ENCODE measurements around the gene CD226. TPM values are rescaled to one million over a fixed set of nuclear protein-coding genes. Genes with fewer than 3 reads are reported as not detected.

CD226 gene
- total and polyA plus RNA-seq, 10 of the 15 experiments (the other 5 are each of a cell fraction or from before 2014, with no cell fraction given), result 12.9 to 68.8 (median 47.3) TPM

- RAD21 ChIA-PET (ENCODE audit: unreplicated experiment), result no interaction called here
- 52% methylated on average over 13 of the region's 13 CpGs for WGBS (ENCODE audit: insufficient coverage, insufficient replicate concordance, low lambda C conversion rate, missing lambda C conversion rate)
- SMC1A ChIA-PET (ENCODE audit: uncharacterized antibody, unreplicated experiment), result interaction anchor here (1.7 kb wide), 1 partner anchor 22 kb away, joined by 3 read pairs; no protein-coding TSS in a partner anchor
- H3K27ac ChIP-seq (ENCODE audit: control insufficient read depth, insufficient read depth), result peak overlapping the region; percentile 69
- H3K27me3 ChIP-seq (replicated peaks in 1 of 2; ENCODE audit: control insufficient read depth in 2 of 2, insufficient read depth in 2 of 2, low read length in 1 of 2), result no peaks in the 10 kb centered on the region
- in situ Hi-C loops (cut with MboI), result no loop called here
- CTCF ChIA-PET, result no interaction called here
- no peak overlapping the region for H3K9ac ChIP-seq (ENCODE audit: control insufficient read depth, insufficient read depth, low read length)
- ATAC-seq (peak; percentile 73), DNase-seq (ENCODE audit: low read depth, low spot score) (no peak), FAIRE-seq (no peak)
- peak overlapping the region; percentile 86 for H3K4me2 ChIP-seq (ENCODE audit: control insufficient read depth, insufficient read depth)
- peaks cover 38% of the 10 kb centered on the region for H3K4me1 ChIP-seq (ENCODE audit: control insufficient read depth, insufficient read depth, low read length)
- H4K20me1 ChIP-seq (ENCODE audit: control insufficient read depth, insufficient read depth), result no peaks in the 10 kb centered on the region
- no peak overlapping the region for H3K4me3 ChIP-seq
- H3K36me3 ChIP-seq (ENCODE audit: control insufficient read depth in 2 of 2, insufficient read depth in 2 of 2, low read length in 1 of 2), result peaks cover 0 to 4% of the 10 kb centered on the region in 2 experiments; a peak in 2 of 4 replicates
- intact Hi-C loops (cut with micrococcal nuclease; ENCODE audit: unreplicated experiment), result loop anchor here (2.0 kb wide), 1 partner anchor 20 kb away; no protein-coding TSS in a partner anchor
- BruUV-seq (replicated peaks), result no TSS peak
- H2AFZ ChIP-seq (ENCODE audit: control insufficient read depth, low read depth, low read length), result no peak overlapping the region
- peaks cover 9% of the 10 kb centered on the region; the same call in 2 of the 3 replicates for H3K9me3 ChIP-seq (replicated peaks; ENCODE audit: control insufficient read depth, insufficient read depth, low read length)
- H3K79me2 ChIP-seq (ENCODE audit: control insufficient read depth, insufficient read depth, low read length), result no peaks in the 10 kb centered on the region
- POLR2A ChIA-PET, result no interaction called here
- TF ChIP-seq USF2 (IDR thresholded peaks at IDR 0.05; ENCODE audit: borderline replicate concordance, low read depth, low read length) (no peak), NR2C1 (IDR thresholded peaks at IDR 0.05) (no peak), BACH1 (IDR thresholded peaks at IDR 0.05; ENCODE audit: borderline replicate concordance) (no peak), SRF (IDR thresholded peaks at IDR 0.05; ENCODE audit: low read depth in 2 of 2, low read length in 2 of 2) (no peak), RAD21 (IDR thresholded peaks at IDR 0.05; ENCODE audit: insufficient read depth, low read depth, low read length) (no peak), GABPA (IDR thresholded peaks at IDR 0.05; ENCODE audit: low read depth) (0 out of 2 replicates have a peak, but pooled peaks have one; percentile 35), PRDM15 (CRISPR knock-in tag; IDR thresholded peaks at IDR 0.05) (no peak), JUNB (IDR thresholded peaks at IDR 0.05) (peak; percentile 88), EGR1 (IDR thresholded peaks at IDR 0.05; ENCODE audit: borderline replicate concordance in 1 of 2, low read depth in 2 of 2, low read length in 2 of 2) (no peak), BMI1 (IDR thresholded peaks at IDR 0.05; ENCODE audit: borderline replicate concordance) (no peak), BHLHE40 (IDR thresholded peaks at IDR 0.05; ENCODE audit: borderline replicate concordance in 1 of 2, low read depth in 2 of 2, low read length in 1 of 2) (no peak), MYC (IDR thresholded peaks at IDR 0.05; ENCODE audit: insufficient read depth, insufficient read length, insufficient replicate concordance, low read length, severe bottlenecking) (no peak), CREB1 (IDR thresholded peaks at IDR 0.05; ENCODE audit: low read depth) (no peak), POLR2A (IDR thresholded peaks at IDR 0.05; ENCODE audit: low read depth, low read length) (no peak), FOXK2 (IDR thresholded peaks at IDR 0.05) (no peak), HSF1 (IDR thresholded peaks at IDR 0.05; ENCODE audit: low read depth, low read length) (no peak), FOXM1 (IDR thresholded peaks at IDR 0.05; ENCODE audit: low read depth, low read length) (peak; percentile 52; the same call in 1 of the 2 replicates)
Observed at GRCh38 chr18:69978732-69979715, 31.4 kb upstream of the CD226 start.
